ENCODE data around the gene SMAP2.

- no peak for TF ChIP-seq POLR2AphosphoS5 (IDR thresholded peaks at IDR 0.05; ENCODE audit: borderline replicate concordance, low read depth, low read length)
- no peak for TF ChIP-seq EZH2 (IDR thresholded peaks at IDR 0.05)
- no peak for TF ChIP-seq FOXP2 (optimal IDR thresholded peaks at IDR 0.05; ENCODE audit: control extremely low read depth, extremely low read length, insufficient read depth)
Measured at GRCh38 chr1:40392221-40392620, 18.7 kb downstream of the SMAP2 start.
